DMS153 treated with DMSO at 0.1 percent for 48 hours (cell line): Measurements from ENCODE around the gene ANKRD40CL.
A peak's percentile ranks its signal among the peaks of the same experiment; 100 is the strongest.

ENCODE experiments used
- DNase-seq: peaks from one replicate; lab custom pipeline; 2025; ENCODE audit not compliant: unreplicated experiment; lab: John Stamatoyannopoulos, UW

Gene ANKRD40CL

GRCh38 chr17:50790618-50791017 lies 23.3 kb upstream of the ANKRD40CL start:
- no peak for DNase-seq

- DNase-seq, result no peak
Measured at GRCh38 chr17:50787106-50787505, 19.8 kb upstream of the ANKRD40CL start.

- no peak for DNase-seq
Measured at GRCh38 chr17:50785946-50786570, 18.7 kb upstream of the ANKRD40CL start.

- DNase-seq, result no peak
Measured at GRCh38 chr17:50785126-50785525, 17.8 kb upstream of the ANKRD40CL start.

- no peak for DNase-seq
Measured at GRCh38 chr17:50783905-50784304, 16.6 kb upstream of the ANKRD40CL start.

- DNase-seq, result peak; percentile 79
Measured at GRCh38 chr17:50783193-50783660, 15.9 kb upstream of the ANKRD40CL start.

- DNase-seq, result no peak
Measured at GRCh38 chr17:50781167-50781566, 13.8 kb upstream of the ANKRD40CL start.

- no peak for DNase-seq
Measured at GRCh38 chr17:50779747-50780353, 12.5 kb upstream of the ANKRD40CL start.

- DNase-seq, result no peak
Measured at GRCh38 chr17:50778988-50779387, 11.7 kb upstream of the ANKRD40CL start.

- no peak for DNase-seq
Measured at GRCh38 chr17:50778471-50778870, 11.2 kb upstream of the ANKRD40CL start.

GRCh38 chr17:50775926-50776325 lies 8.6 kb upstream of the ANKRD40CL start:
- DNase-seq, result no peak

- no peak for DNase-seq
Measured at GRCh38 chr17:50774225-50774803, 7.0 kb upstream of the ANKRD40CL start.

GRCh38 chr17:50771991-50772785 lies 4.9 kb upstream of the ANKRD40CL start:
- no peak for DNase-seq

GRCh38 chr17:50770346-50770745 lies 3.0 kb upstream of the ANKRD40CL start:
- no peak for DNase-seq

- DNase-seq, result no peak
Measured at GRCh38 chr17:50769884-50770283, 2.6 kb upstream of the ANKRD40CL start.

GRCh38 chr17:50768346-50768761 lies 1.0 kb upstream of the ANKRD40CL start:
- peak; percentile 75 for DNase-seq

GRCh38 chr17:50767030-50767429 lies 288 bp downstream of the ANKRD40CL start:
- DNase-seq, result no peak

- no peak for DNase-seq
Measured at GRCh38 chr17:50766222-50767023, 895 bp downstream of the ANKRD40CL start.

GRCh38 chr17:50765454-50766221 lies 1.7 kb downstream of the ANKRD40CL start:
- no peak for DNase-seq

GRCh38 chr17:50764734-50765149 lies 2.6 kb downstream of the ANKRD40CL start:
- DNase-seq, result no peak
